HG03571 (cell line): ENCODE results near the gene AKAP1.

ENCODE experiments used
- ATAC-seq: cut with Tn5 transposase; IDR thresholded peaks from one replicate; pipeline ENCODE4 v1.9.1; 2021; ENCODE audit not compliant: unreplicated experiment

The AKAP1 gene

DNA sequence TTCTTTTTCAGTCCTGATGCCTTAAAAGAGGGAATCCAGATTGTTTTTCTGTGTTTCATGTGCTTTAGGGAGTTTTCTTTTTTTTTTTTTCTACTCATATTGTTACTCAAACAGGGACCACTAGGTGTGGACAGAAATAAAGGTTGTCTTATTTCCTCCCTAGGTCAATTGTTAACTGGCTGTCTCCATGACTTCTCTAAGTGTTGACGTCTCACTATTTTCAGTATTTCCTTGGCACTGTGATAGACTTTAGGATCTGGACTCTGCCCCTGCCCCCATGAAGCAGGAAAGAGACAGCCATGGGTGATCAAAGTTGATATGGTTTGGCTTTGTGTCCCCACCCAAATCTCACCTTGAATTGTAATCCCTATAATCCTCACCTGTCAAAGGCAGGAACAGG lies 73.7 kb downstream of the AKAP1 start:
- no peak for ATAC-seq

DNA sequence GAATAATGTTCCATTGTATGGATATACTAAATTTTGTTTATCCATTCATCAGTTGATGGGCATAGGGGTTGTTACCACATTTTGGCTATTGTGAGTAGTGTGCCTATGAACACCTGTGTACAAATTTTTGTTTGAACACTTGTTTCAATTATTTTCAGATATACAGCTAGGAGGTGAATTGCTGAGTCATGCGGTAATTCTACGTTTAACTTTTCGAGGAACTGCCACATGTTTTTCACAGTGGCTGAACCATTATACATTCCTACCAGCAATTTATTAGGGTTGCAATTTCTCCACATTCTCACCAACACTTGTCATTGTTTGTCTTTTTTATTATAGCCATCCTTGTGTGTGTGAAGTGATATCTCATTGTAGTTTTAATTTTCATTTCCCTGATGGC lies 75.6 kb downstream of the AKAP1 start:
- ATAC-seq: no peak

DNA sequence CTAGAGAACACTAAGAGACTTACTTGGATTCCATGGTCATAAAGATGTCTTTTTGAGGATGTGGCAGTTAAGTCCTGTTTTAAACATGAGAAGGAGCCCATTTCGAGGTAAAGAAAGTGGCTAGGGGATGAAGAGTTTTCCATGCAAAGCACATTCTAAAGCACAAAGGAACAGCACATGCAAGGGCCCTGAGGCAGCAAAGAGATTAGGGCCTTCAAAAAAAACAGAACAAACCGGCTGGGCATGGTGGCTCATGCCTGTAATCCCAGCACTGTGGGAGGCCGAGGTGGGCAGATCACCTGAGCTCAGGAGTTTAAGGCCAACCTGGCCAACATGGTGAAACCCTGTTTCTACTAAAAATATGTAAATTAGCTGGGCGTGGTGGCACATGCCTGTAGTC lies 79.8 kb downstream of the AKAP1 start:
- ATAC-seq: no peak

DNA sequence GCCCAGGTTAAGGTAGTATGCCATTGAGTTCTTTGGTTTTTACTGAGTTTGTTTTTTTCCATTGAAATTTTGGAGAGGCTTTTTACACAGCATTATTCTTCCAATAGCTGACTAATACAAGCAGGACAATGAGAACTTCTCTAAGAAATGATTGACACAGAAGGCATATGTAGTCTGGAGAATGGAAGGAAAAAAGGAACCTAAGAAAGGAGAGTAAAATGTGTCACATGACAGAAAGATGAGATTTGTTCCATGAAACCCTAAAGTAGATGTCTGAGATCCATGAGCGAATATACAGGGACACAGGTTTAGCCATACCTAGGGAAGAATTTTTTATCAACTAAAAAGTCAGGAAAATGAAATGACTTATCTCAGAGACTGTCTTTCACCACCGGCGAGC lies 80.7 kb downstream of the AKAP1 start:
- ATAC-seq: no peak

DNA sequence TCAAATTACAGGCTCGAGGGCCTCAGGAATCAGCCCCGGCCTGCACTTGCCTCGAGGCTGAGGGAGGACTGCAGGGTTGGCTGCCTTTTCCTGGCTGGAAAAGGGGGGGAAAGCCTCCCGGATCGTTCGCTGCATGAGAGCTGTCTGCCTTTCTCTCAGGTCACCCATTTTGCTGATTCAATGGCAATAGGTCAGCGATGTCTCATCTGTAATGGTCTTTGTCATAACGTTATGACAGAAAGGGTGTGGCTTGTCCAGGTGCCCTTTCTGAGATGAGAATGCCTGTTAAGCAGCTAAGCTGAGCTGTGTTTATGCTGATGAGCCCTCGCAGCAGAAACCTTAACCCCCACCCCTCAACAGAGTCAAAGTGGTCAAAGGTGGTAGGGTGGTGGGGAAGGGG lies 81.8 kb downstream of the AKAP1 start:
- no peak for ATAC-seq

DNA sequence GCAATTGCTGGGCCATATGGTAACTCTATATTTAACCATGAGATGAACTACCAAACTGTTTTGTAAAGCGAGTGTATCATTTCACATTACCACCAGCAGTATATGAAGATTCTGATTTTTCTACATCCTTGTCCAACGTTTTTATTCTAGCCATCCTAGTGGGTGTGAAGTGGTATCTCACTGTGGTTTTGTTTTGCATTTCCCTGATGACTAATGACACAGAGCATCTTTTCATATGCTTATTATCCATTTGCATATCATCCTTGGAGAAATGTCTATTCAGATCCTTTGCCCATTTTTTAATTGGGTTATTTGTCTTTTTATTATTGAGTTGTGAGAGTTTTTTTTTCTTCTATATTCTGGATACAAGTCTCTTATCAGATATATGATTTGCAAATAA lies 83.6 kb downstream of the AKAP1 start:
- no peak for ATAC-seq

DNA sequence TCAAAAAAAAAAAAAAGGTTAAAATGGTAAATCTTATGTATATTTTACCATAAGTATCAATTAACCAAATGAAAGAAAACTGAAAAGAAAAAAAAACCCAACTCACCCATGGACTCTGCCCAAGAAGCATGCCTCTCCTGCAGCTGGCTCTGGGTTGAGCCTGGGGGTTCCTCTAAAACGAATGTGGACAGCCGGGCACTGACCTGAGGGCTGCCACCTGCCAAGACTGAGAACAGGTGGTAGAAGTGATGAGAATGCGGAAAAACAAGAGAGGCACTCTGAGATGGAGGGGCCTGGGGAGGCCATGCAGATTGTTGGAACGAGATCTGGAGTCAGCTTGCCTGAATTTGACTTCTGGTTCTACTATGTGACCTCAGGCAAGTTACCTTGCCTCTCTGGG lies 85.8 kb downstream of the AKAP1 start:
- ATAC-seq: no peak
